Measurements from ENCODE around the gene AHRR. TPM values are rescaled to one million over a fixed set of nuclear protein-coding genes. Genes with fewer than 3 reads are reported as not detected.

AHRR gene
- total RNA-seq, 1 experiment from 2014 or later, result 2.2 TPM

GRCh38 chr5:322942-323879, 1.7 kb downstream of the AHRR start:
- DNase-seq, result no peak
- Mint-ChIP-seq H3K27me3 (ENCODE audit: low read depth) (peaks cover 78% of the 10 kb centered on the region), H3K9me3 (peaks cover 0 to 2% of the 10 kb centered on the region in 2 experiments; a peak in 1 of 5 replicates), H3K4me1 (peaks cover 13 to 15% of the 10 kb centered on the region in 2 experiments), H3K4me3 (peak overlapping the region in 1 of 2 experiments; percentile 40; a peak in 2 of 5 replicates), H3K36me3 (ENCODE audit: insufficient read depth in 1 of 3, low read depth in 3 of 3) (peaks cover 0 to 2% (median 0%) of the 10 kb centered on the region in 3 experiments; a peak in 1 of 7 replicates), H3K27ac (no peak overlapping the region; a peak in 1 of 7 replicates)
- no peak overlapping the region for H3K23ac ChIP-seq (ENCODE audit: insufficient read length, low read depth, low read length)
- H4K20me1 ChIP-seq (ENCODE audit: control insufficient read depth, insufficient read depth, insufficient read length), result no peaks in the 10 kb centered on the region
- no peak overlapping the region for H3K4me2 ChIP-seq (ENCODE audit: insufficient read depth, insufficient read length, low read length)
- no peak overlapping the region for H3K56ac ChIP-seq (ENCODE audit: insufficient read length, low read depth, low read length)
- no peak overlapping the region for H2BK12ac ChIP-seq (ENCODE audit: insufficient read length, low read depth, low read length)
- no peak overlapping the region for H2BK5ac ChIP-seq (ENCODE audit: insufficient read length, low read length)
- H3K14ac ChIP-seq (ENCODE audit: insufficient read depth, low read length), result no peak overlapping the region
- H4K91ac ChIP-seq (ENCODE audit: insufficient read length, low read depth, low read length), result no peak overlapping the region
- TF ChIP-seq, protein P1, sequence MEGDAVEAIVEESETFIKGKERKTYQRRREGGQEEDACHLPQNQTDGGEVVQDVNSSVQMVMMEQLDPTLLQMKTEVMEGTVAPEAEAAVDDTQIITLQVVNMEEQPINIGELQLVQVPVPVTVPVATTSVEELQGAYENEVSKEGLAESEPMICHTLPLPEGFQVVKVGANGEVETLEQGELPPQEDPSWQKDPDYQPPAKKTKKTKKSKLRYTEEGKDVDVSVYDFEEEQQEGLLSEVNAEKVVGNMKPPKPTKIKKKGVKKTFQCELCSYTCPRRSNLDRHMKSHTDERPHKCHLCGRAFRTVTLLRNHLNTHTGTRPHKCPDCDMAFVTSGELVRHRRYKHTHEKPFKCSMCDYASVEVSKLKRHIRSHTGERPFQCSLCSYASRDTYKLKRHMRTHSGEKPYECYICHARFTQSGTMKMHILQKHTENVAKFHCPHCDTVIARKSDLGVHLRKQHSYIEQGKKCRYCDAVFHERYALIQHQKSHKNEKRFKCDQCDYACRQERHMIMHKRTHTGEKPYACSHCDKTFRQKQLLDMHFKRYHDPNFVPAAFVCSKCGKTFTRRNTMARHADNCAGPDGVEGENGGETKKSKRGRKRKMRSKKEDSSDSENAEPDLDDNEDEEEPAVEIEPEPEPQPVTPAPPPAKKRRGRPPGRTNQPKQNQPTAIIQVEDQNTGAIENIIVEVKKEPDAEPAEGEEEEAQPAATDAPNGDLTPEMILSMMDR (conservative IDR thresholded peaks at IDR 0.05), result no peak
- H3K27ac ChIP-seq (ENCODE audit: insufficient read length, low read depth, low read length), result no peak overlapping the region
- H3K79me2 ChIP-seq (ENCODE audit: insufficient read depth, low read length), result no peaks in the 10 kb centered on the region
- no peak overlapping the region for H2BK120ac ChIP-seq (ENCODE audit: low read depth, low read length, poor library complexity, severe bottlenecking)
- no peak overlapping the region for H3T11ph ChIP-seq (ENCODE audit: low read length)
- no peak overlapping the region for H4K8ac ChIP-seq (replicated peaks; ENCODE audit: insufficient read length, low read depth, low read length)
- no peak overlapping the region for H2BK20ac ChIP-seq (ENCODE audit: low read depth, low read length, poor library complexity, severe bottlenecking)
- H2AK5ac ChIP-seq (ENCODE audit: insufficient read length, low read length), result no peak overlapping the region
- no peak overlapping the region for H4K5ac ChIP-seq (ENCODE audit: insufficient read length, low read depth, low read length)
- peaks cover 27% of the 10 kb centered on the region; the same call in 1 of the 2 replicates for H3K27me3 ChIP-seq (ENCODE audit: insufficient read depth, low read length)
- H3K79me1 ChIP-seq (ENCODE audit: insufficient read depth, low read depth, low read length, poor library complexity, severe bottlenecking), result no peaks in the 10 kb centered on the region
- H3K9me3 ChIP-seq (ENCODE audit: control insufficient read depth, low read depth, low read length), result no peaks in the 10 kb centered on the region
- no peak overlapping the region for H2BK15ac ChIP-seq (ENCODE audit: low read depth, low read length)
- no peak overlapping the region for H3K9ac ChIP-seq (ENCODE audit: extremely low read depth, insufficient read length, low read length)
- no CpG with 5 or more reads among the region's 30 CpGs for WGBS (ENCODE audit: extremely low coverage, insufficient read length, low lambda C conversion rate)
- no peak overlapping the region for H3K18ac ChIP-seq (ENCODE audit: insufficient read length, low read depth, low read length)
- H3K4me1 ChIP-seq (ENCODE audit: insufficient read depth, low read length), result no peaks in the 10 kb centered on the region; the same call in 1 of the 2 replicates
- peaks cover 11% of the 10 kb centered on the region for H3K23me2 ChIP-seq (ENCODE audit: insufficient read length, low read depth, low read length, poor library complexity, severe bottlenecking)
- H2AFZ ChIP-seq (ENCODE audit: low read length), result no peak overlapping the region
- no peak overlapping the region for H3K4ac ChIP-seq (ENCODE audit: low read depth, low read length)
